H9 (cell line): Measurements from ENCODE around the gene SLC35F3. TPM values are rescaled to one million over a fixed set of nuclear protein-coding genes. Genes with fewer than 3 reads are reported as not detected.

ENCODE experiments used
- DNase-seq: peaks from one replicate; pipeline ENCODE4 v3.0.0-alpha.2; 2017
- H2AFZ ChIP-seq: one replicate; pipeline ENCODE4 v1.6.1; 2013; ENCODE audit warnings: mild to moderate bottlenecking, low read length, control low read depth, moderate library complexity
- H2AK5ac ChIP-seq: 2 replicates; pipeline ENCODE4 v1.6.1; 2013; ENCODE audit warnings: low read length, control low read depth, mixed read lengths; ENCODE audit not compliant: insufficient read length
- H2BK120ac ChIP-seq: one replicate; pipeline ENCODE4 v1.6.1; 2013; ENCODE audit warnings: low read depth, mild to moderate bottlenecking, low read length, control low read depth, inconsistent platforms; ENCODE audit not compliant: poor library complexity, severe bottlenecking
- H2BK12ac ChIP-seq: 2 replicates; pipeline ENCODE4 v1.6.1; 2013; ENCODE audit warnings: low read length, control low read depth, mixed read lengths, low read depth; ENCODE audit not compliant: insufficient read length
- H2BK15ac ChIP-seq: 2 replicates; pipeline ENCODE4 v1.6.1; 2013; ENCODE audit warnings: low read depth, low read length, control low read depth
- H2BK20ac ChIP-seq: one replicate; pipeline ENCODE4 v1.6.1; 2013; ENCODE audit warnings: low read depth, mild to moderate bottlenecking, low read length, control low read depth, inconsistent platforms; ENCODE audit not compliant: poor library complexity, severe bottlenecking
- H2BK5ac ChIP-seq: 2 replicates; pipeline ENCODE4 v1.6.1; 2013; ENCODE audit warnings: low read length, control low read depth, mixed read lengths; ENCODE audit not compliant: insufficient read length
- H3K14ac ChIP-seq: 2 replicates; pipeline ENCODE4 v1.6.1; 2013; ENCODE audit warnings: low read length, control low read depth; ENCODE audit not compliant: insufficient read depth
- H3K18ac ChIP-seq: 2 replicates; pipeline ENCODE4 v1.6.1; 2013; ENCODE audit warnings: low read depth, mild to moderate bottlenecking, mixed read lengths, low read length, control low read depth; ENCODE audit not compliant: insufficient read length
- H3K23ac ChIP-seq: 2 replicates; pipeline ENCODE4 v1.6.1; 2013; ENCODE audit warnings: low read length, control low read depth, mixed read lengths, low read depth; ENCODE audit not compliant: insufficient read length
- H3K23me2 ChIP-seq: 2 replicates; pipeline ENCODE4 v1.6.1; 2013; ENCODE audit warnings: low read depth, mild to moderate bottlenecking, mixed read lengths, low read length, control low read depth; ENCODE audit not compliant: insufficient read length, poor library complexity, severe bottlenecking
- H3K27ac ChIP-seq: 2 replicates; pipeline ENCODE4 v1.5.1; 2013; ENCODE audit warnings: low read length, control low read depth, mixed read lengths, low read depth; ENCODE audit not compliant: insufficient read length
- H3K27me3 ChIP-seq: 2 replicates; pipeline ENCODE4 v1.6.1; 2013; ENCODE audit warnings: low read length, control low read depth, inconsistent platforms; ENCODE audit not compliant: insufficient read depth
- H3K4ac ChIP-seq: 2 replicates; pipeline ENCODE4 v1.6.1; 2013; ENCODE audit warnings: low read depth, mild to moderate bottlenecking, control low read depth, inconsistent platforms, low read length, moderate library complexity
- H3K4me1 ChIP-seq: 2 replicates; pipeline ENCODE4 v1.6.1; 2013; ENCODE audit warnings: low read length, control low read depth, inconsistent platforms; ENCODE audit not compliant: insufficient read depth
- H3K4me2 ChIP-seq: 2 replicates; pipeline ENCODE4 v1.6.1; 2013; ENCODE audit warnings: low read length, control low read depth, mixed read lengths; ENCODE audit not compliant: insufficient read length, insufficient read depth
- H3K56ac ChIP-seq: 2 replicates; pipeline ENCODE4 v1.6.1; 2013; ENCODE audit warnings: low read depth, mild to moderate bottlenecking, mixed read lengths, low read length, control low read depth; ENCODE audit not compliant: insufficient read length
- H3K79me1 ChIP-seq: 2 replicates; pipeline ENCODE4 v1.6.1; 2013; ENCODE audit warnings: low read depth, mild to moderate bottlenecking, moderate library complexity, low read length, control low read depth, inconsistent platforms; ENCODE audit not compliant: insufficient read depth, poor library complexity, severe bottlenecking
- H3K79me2 ChIP-seq: 2 replicates; pipeline ENCODE4 v1.6.1; 2013; ENCODE audit warnings: low read length, control low read depth, inconsistent platforms; ENCODE audit not compliant: insufficient read depth
- H3K9ac ChIP-seq: 2 replicates; pipeline ENCODE4 v1.6.1; 2013; ENCODE audit warnings: low read length, control low read depth, mixed read lengths; ENCODE audit not compliant: insufficient read length; ENCODE audit errors: extremely low read depth
- H3K9me3 ChIP-seq: one replicate; pipeline ENCODE4 v1.6.1; 2013; ENCODE audit warnings: low read depth, low read length, inconsistent platforms; ENCODE audit not compliant: control insufficient read depth
- H3T11ph ChIP-seq: one replicate; pipeline ENCODE4 v1.6.1; 2013; ENCODE audit warnings: mild to moderate bottlenecking, low read length, control low read depth, inconsistent platforms
- H4K20me1 ChIP-seq: one replicate; pipeline ENCODE4 v1.6.1; 2013; ENCODE audit not compliant: control insufficient read depth, insufficient read length, insufficient read depth
- H4K5ac ChIP-seq: 2 replicates; pipeline ENCODE4 v1.6.1; 2013; ENCODE audit warnings: low read depth, mild to moderate bottlenecking, mixed read lengths, low read length, control low read depth; ENCODE audit not compliant: insufficient read length
- H4K8ac ChIP-seq: replicated peaks from 2 replicates; pipeline ENCODE4 v1.6.1; 2013; ENCODE audit warnings: low read length, control low read depth, mixed read lengths, low read depth; ENCODE audit not compliant: insufficient read length
- H4K91ac ChIP-seq: 2 replicates; pipeline ENCODE4 v1.6.1; 2013; ENCODE audit warnings: low read depth, mild to moderate bottlenecking, moderate library complexity, mixed read lengths, low read length, control low read depth; ENCODE audit not compliant: insufficient read length
- H3K27ac Mint-ChIP-seq, 3 experiments: 2 replicates in 2 of 3; 3 replicates in 1 of 3; pipeline ENCODE4 v1.8.0; 2020 to 2021; ENCODE audit warnings: mixed read lengths in 3 of 3, mild to moderate bottlenecking in 1 of 3, moderate library complexity in 1 of 3
- H3K27me3 Mint-ChIP-seq: 2 replicates; pipeline ENCODE4 v1.8.0; 2021; ENCODE audit warnings: low read depth, mild to moderate bottlenecking, moderate library complexity, mixed read lengths
- H3K36me3 Mint-ChIP-seq, 3 experiments: 2 replicates in 2 of 3; 3 replicates in 1 of 3; pipeline ENCODE4 v1.8.0; 2020 to 2021; ENCODE audit warnings: low read depth in 3 of 3, mixed read lengths in 3 of 3; ENCODE audit not compliant: insufficient read depth in 1 of 3
- H3K4me1 Mint-ChIP-seq, 2 experiments: 2 replicates each; pipeline ENCODE4 v1.8.0; 2020; ENCODE audit warnings: mixed read lengths in 2 of 2
- H3K4me3 Mint-ChIP-seq, 2 experiments: 2 replicates in 1 of 2; 3 replicates in 1 of 2; pipeline ENCODE4 v1.8.0; 2020 to 2021; ENCODE audit warnings: mild to moderate bottlenecking in 2 of 2, mixed read lengths in 2 of 2, moderate library complexity in 1 of 2
- H3K9me3 Mint-ChIP-seq, 2 experiments: 2 replicates in 1 of 2; 3 replicates in 1 of 2; pipeline ENCODE4 v1.8.0; 2020; ENCODE audit warnings: mild to moderate bottlenecking in 2 of 2, mixed read lengths in 2 of 2, moderate library complexity in 1 of 2
- CTCF ChIP-seq: fragments of 200-600 bp; sonication (generic); conservative IDR thresholded peaks from 3 replicates; pipeline ENCODE4 v1.8.0; 2021; ENCODE audit warnings: antibody characterized with exemption, mild to moderate bottlenecking
- total RNA-seq: library from RNA; stranded (reverse); gene quantifications from 2 replicates; pipeline ENCODE4 v1.2.1, GENCODE V29; 2021

Gene SLC35F3
- total RNA-seq, 1 experiment from 2014 or later = 0.81 TPM

GRCh38 chr1:234240680-234241079 is 336.2 kb downstream of the SLC35F3 start:
- Histone ChIP-seq H3T11ph (no peak overlapping the region), H3K4me1 (no peaks in the 10 kb centered on the region), H4K5ac (no peak overlapping the region), H2BK12ac (no peak overlapping the region), H2BK120ac (no peak overlapping the region), H3K79me2 (no peaks in the 10 kb centered on the region), H3K9me3 (no peaks in the 10 kb centered on the region), H3K79me1 (no peaks in the 10 kb centered on the region), H4K8ac (no peak overlapping the region), H2AK5ac (no peak overlapping the region), H3K4me2 (no peak overlapping the region), H3K14ac (no peak overlapping the region), H3K56ac (no peak overlapping the region), H3K27me3 (no peaks in the 10 kb centered on the region), H3K27ac (no peak overlapping the region), H3K23me2 (no peaks in the 10 kb centered on the region), H3K4ac (no peak overlapping the region), H2AFZ (no peak overlapping the region), H3K18ac (no peak overlapping the region), H3K9ac (no peak overlapping the region), H2BK5ac (no peak overlapping the region), H2BK15ac (no peak overlapping the region), H4K20me1 (no peaks in the 10 kb centered on the region), H3K23ac (no peak overlapping the region), H4K91ac (no peak overlapping the region), H2BK20ac (no peak overlapping the region)
- H3K36me3 Mint-ChIP-seq = no peaks in the 10 kb centered on the region
- peaks cover 0 to 4% of the 10 kb centered on the region in 2 experiments; a peak in 2 of 4 replicates for H3K4me1 Mint-ChIP-seq
- no peak for TF ChIP-seq CTCF
- H3K9me3 Mint-ChIP-seq = no peaks in the 10 kb centered on the region; a peak in 1 of 5 replicates
- H3K27me3 Mint-ChIP-seq = no peaks in the 10 kb centered on the region; the same call in 1 of the 2 replicates
- no peak overlapping the region; a peak in 1 of 7 replicates for H3K27ac Mint-ChIP-seq
- peak; percentile 2 for DNase-seq
- H3K4me3 Mint-ChIP-seq = no peak overlapping the region
